NCI-H524 (cell line): ENCODE data around the gene NFIA.

Experiments used
- DNase-seq, 2 experiments: peaks; one replicate each; lab custom pipeline; 2025; lab: John Stamatoyannopoulos, UW

Gene NFIA

DNA sequence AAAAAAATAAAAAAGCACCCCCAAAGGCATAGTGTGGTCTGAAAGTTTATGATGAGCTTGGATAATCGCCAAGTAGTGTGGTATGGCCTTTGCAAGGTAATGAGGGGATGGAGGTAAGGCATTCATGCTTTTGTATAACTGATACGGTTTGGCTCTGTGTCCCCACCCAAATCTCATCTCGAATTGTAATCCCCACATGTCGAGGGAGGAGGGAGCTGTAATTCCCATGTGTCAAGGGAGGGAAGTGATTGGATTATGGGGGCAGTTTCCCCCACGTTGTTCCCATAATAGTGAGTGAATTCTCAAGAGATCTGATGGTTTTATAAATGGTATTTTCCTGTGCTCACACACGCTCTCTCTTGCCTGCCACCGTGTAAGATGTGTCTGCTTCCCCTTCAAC, 215.5 kb downstream of the NFIA start:
- DNase-seq, result no peak

DNA sequence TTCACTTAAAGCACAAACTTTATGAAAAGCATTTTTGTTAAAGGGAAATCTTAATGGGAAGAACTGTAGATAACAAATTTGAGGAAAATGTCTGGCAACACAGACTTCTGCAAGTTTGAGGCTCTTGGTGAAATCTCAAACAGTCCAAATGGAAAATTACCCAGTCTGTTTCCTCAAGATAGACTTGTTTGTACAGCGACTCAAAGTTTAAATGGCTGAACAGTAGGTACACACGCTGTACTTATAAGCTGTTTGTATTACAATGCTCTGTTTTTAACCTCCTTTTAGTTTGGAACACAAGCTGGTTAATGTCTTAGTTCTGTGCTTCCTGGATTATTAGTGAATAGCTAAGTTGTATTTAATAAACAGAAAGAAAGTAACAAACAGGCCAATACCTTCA, 217.1 kb downstream of the NFIA start:
- no peak for DNase-seq

DNA sequence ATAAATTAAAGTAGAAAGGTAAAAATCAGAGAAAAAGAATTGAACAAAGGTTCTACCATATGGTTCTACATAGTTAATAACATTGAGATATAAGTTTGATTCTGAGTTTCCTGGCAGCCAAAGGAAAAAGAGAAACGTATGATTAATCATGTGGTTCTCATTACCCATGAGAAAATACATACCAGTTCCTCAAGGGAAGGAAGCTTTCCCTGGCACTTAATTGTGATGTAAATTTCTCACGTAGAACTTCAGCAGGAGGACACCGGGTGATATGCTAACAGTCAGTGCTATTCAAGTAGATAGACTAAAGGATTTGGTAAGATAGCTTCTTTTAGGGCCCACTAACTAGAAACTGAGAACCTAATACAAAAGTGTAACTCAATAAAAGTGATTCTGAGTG, 218.5 kb downstream of the NFIA start:
- DNase-seq, result no peak

DNA sequence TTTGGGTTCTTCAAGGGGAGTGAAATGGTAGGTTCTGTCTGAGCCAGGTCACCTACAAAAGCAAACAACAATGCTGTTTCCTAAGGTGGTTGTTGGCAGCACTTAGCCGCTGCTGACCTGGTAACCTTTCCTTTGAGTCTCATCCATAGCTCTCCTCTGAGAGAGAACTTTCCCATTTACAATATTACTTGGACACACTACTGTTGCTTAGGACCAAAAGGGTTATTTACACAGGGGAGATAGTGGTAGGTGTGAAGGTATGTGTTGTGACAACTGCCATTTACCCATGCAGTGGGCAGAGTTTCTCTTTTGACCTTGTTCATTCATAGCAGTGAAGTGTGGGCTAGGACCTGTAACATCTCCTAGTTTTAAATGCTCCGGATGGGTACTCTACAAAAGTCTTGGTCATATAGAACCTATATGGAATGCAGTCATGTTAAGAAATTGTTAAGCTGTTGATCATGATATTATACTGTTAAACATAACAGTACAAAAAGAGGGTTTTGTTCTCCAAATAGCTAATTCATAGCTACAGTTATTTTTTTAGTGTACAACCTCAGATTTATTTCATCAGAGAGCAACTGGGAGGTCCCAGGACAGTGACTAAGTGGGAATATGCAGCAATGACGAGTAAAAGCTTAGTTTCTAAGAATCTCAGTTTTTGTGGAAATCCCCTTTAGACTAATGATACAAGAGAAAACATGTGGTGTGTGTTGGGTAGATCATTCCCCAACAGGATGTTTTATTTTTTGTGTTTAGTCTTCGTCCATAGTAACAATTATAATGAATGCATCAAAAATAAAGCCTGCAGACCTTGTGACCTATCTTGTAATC, 219.7 kb downstream of the NFIA start:
- DNase-seq, result no peak

DNA sequence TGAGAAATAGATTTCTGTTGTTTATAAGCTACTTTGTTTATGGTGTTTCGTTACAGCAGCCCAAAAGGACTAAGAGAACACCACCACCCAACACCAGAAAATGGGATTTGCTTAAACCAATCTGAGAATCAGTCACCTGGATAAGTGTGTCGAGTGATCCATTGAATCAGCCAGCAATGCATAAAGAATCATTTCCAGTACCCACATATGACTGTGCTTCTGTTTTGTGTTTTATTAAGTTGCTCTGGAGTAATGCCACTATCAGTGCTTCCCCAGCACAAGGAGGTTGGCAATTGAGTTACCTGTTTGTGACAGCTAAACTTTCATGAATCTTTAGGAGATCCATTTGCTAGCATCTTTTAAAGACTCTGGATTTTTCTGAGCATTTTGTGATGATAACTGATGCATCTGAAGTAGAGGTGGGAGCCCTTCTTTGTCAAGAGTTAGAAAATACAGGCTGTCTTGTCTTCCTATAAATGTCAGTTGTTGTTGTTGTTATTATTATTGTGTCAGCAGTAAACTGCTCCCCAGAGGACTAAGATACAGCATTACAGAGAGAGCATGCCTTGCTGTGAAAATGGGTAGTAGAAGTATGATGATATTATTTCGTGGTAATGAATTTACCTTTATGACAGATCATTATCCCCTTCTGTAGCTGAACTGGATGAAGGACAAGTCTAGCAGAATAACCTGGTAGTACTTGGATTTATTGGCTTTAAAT, 225.2 kb downstream of the NFIA start:
- DNase-seq, result no peak

DNA sequence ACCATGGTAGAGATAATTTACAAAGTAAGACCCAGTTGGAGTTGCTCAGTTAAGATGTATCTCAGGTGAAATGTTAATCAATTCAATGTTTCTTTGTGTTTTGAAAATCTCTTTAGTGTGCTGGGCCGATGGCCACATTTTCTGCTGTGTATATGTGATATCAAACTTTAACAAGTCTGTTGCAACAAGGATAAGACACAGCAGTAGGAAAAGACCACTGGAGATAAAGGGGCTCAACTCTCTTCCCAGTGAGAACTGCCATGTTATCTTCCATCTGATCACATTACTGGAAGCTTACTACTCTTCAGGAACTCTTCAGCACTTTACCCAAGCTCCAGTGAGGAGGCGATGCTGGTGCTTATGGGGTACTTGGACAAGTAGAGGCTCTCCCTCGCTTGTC, 227.7 kb downstream of the NFIA start:
- no peak for DNase-seq

DNA sequence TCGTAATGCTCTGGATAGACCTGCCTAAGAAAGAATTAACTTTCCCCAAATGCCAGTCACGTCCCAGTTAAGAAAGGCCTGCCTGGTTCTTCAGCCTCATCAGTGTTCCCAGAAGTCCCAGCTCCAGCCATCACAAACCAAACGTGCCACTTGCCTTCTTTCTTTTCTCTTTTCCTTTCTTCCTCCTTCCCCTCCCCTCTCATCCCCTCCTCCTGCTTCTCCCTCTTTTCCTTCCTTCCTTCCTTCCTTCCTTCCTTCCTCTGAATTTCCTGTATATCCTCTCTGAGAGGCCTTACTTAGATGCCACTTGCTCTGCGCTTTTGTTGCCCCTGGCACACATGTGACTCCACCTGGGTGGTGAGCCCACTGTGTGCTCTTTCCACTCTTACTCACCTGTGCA, 228.2 kb downstream of the NFIA start:
- DNase-seq, result no peak

DNA sequence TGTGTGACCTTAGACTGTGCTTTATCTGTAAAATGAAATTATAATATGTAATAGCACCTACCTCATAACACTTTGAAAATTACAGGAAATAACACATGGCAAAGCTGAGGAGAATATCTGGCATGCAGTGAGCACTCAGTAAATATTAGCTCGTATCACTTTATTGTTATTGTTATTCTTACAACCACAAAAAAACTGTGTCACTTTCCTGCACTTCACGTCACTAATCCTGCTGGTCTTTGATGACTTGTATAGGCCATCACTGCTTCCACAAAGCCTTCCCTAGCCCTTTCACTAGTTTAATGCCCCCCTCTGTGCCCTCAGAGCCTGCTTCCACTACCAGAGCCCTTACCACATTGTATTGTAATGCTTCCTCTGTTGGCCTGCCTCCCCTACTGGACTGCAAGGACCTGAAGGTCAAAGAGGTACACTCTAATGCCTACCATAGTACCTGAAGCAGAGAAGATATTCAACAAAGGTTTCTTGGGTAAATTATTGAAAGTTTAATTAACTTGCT, 231.6 kb downstream of the NFIA start:
- DNase-seq, result no peak

DNA sequence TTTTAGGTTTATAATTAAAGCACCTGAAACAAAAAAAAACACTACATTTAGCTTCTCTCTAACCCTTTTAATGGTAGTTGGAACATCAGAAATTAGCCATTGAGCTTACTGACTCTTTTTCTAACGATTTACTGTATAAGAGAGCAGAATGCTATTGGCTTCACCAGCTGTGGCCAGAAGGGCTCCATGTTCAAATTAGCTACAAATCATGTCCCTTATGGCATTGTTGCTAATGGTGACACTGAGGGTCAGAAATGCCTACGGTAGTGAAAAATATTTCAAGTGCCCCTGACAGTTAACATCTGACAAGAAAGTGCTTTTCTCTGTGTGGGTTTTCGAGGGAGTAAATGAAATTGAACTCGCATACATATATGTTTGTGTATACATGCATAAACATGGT, 232.7 kb downstream of the NFIA start:
- DNase-seq, result peak in 1 of 2 experiments; percentile 11

DNA sequence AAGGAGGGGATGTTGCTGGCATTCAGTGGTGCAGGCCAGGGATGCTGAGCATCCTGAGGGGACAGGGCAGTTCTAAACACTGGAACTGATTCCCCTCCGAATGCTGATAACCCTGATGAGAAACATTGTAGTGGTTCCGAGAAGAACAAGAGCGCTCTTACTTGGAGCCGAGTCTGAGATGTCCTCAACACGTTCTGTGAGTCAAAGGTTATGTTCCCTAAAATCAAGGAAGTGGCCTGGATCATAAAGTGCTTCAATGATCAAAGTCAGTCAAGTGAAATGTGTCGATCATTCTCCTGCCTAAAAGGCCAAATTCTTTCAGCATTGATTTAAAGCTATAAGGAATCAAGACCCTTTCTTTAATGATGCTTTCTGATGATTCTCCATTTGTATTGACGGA, 234.1 kb downstream of the NFIA start:
- DNase-seq, result no peak

DNA sequence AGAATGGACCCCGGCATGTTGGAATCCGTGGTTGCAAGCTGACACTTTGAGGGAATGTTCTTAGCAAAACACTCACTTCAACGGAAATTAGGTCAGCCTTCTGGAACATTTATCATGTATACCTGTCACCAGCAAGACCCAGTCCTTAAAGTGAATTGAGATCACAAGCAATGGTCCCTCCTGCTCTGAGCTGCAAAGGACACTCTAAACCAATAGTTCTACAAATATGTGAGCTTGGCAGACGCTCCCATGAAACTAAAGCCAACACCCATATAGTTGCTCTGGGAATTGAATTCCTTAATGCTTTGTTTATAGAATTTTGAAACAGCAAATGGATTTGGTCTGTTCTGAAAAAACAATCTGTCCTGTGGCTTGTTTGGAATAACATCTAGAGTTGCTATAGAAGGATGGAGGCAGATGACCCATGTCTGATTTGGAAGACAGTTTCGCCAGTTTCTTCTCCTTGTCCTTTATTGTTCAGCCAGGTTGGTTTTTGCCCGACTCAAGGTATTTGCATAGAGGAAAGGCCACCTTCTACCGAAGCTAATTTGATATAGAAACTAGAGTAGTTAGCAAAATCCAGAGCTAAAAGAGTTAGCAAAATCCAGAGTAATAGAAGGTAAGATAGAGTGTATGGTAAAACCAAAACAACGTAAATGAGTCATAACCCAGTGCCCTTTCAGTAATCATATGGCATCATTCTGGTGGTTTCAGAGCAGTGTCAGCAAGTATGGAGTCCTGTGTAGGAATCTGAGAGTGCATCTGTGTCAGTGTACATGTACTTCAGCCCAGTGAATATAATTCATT, 236.2 kb downstream of the NFIA start:
- DNase-seq, result no peak

DNA sequence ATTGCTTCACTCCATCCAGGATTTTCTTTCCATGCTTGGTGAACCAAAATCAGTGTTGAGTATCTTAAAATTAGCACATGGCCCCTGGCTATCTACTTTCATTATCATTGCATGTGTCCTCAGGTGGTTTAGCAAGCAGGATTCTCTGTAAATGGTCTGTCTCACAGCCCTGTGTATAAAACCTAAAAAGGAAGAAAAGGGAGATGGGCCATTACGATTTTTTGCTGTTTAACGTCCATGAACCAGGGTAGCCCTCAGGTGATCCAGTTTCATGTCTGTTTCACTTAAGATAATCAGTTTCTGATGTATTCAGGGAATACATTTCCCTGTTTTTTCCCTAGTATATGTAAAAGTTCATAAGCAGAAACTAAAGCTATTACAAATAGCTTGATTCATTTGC, 238.2 kb downstream of the NFIA start:
- DNase-seq, result no peak

DNA sequence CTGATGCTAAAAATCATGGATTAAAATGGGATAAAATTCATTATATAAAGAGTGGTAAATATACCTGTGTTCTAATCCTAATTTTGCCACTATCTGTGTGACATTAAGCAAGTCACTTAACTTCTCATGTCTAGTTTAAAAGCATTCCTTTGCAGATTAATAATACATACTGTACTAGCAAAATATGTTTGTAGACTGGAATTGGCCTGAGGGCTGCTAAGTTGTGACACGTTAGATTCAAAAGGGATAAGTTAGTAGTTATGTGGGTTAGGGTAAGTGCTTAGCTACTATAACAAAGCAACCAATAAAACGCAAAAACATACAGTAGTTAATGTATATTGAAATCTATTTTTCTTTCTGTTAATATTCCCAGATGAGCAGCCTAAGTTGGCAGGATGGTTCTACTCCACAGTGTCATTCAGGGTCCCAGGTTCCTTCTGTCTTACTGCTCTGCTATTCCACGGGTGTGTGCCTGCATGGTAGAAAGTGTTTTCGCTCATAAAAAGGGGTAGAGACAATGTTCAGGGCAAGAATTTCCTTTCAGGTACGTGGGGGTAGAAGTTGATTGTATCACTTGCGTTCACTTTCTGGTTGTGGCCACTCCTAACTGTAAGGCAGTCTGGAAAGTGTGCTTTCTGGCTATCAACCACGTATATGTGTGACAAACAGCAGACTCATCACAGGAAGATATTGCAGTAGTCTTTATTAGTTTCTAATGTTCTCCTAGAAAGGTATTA, 239.8 kb downstream of the NFIA start:
- no peak for DNase-seq

DNA sequence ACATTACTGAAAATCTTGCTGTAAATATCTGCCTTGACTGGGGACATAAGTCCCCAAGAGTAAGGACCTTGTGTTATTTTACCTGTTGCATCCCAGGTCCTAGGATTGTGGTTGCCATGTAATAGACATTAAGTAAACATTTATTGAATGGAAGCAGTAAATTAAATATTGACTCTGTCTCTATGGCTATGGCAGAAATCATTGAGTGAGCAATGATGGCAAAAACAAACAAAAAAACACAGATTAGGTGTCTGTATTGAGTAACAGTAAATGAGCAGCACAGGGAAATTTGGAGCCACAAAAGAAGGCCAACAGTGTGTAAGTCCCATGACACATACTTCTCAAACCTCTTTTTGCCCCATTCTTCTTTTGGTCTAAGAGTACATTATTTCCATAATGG, 240.4 kb downstream of the NFIA start:
- DNase-seq, result no peak

DNA sequence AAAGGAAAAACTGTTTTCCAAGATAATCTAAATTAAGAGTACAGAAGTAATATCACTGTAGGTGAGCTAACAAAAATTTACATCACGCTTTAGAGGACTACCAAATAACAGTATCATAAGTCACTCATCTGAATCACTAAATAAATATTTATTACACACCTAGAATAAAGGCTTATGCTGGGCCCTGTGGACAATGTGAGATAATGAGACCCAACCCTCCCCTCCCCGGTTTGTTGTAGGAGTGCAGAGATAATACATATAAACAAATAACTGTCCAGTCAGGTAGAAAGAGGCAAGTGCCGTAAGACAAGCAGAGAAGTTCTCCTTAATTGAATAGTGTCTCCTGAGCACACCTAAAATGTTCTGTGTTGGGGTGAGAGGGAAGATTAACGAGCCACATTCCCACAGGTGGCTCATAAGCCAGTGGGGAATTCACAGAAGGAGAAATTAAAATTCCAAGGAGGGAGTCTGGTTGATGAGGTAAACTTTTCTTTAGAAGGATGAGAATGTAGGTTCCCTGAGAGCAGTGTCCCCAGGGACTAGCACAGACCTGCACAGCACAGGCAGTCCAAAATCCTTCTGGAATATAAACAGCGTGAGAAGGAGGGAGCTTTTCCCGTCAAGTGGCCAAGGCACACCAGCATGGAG, 241.4 kb downstream of the NFIA start:
- no peak for DNase-seq

DNA sequence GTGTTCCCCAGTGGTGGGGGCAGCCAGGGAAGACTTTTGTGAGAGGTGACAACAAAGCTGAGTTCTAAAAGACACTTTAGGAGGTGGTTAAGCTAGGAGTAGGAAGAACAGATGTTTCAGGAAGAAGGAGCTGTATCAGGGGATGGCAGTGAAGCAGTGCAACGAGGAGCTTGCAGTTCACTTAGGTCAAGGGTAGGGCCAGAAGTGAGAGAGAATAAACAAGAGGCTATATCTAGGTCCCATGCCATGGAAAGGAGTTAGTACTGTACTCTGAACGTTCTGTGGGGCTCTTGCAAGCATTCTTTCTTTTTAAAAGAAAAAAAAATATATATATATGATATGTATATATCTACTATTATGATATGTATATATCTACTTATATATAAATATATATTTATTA, 244.4 kb downstream of the NFIA start:
- peak in 1 of 2 experiments; percentile 19 for DNase-seq

DNA sequence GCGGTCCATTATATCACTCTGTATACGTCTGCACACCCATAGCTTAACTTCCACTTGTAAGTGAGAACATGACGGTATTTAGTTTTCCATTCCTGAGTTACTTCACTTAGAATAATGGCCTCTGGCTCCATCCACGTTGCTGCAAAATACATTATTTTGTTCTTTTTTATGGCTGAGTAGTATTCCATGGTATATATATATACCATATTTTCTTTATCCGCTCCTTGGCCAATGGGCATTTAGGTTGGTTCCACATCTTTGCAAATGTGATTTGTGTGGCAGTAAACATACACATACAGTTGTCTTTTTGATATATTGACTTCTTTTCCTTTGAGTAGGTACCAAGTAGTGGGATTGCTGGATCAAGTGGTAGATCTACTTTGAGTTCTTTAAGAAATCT, 245.1 kb downstream of the NFIA start:
- DNase-seq, result no peak

DNA sequence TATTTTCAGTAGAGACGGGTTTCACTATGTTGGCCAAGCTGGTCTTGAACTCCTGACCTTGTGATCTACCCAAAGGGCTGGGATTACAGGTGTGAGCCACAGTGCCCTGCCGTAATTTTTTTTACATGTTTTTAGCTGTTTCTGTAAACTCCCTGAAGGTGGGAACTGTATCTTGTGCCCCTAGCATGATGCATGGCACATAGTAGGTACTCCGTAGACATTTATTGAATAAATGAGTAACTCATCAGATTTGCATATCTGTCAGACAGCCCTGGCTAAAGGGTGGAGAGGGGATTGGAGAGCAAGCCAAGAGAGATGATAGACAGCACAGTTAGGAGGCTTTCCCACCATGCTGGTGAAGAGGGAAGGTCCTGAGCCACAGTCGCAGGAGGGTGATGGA, 247.2 kb downstream of the NFIA start:
- no peak for DNase-seq

DNA sequence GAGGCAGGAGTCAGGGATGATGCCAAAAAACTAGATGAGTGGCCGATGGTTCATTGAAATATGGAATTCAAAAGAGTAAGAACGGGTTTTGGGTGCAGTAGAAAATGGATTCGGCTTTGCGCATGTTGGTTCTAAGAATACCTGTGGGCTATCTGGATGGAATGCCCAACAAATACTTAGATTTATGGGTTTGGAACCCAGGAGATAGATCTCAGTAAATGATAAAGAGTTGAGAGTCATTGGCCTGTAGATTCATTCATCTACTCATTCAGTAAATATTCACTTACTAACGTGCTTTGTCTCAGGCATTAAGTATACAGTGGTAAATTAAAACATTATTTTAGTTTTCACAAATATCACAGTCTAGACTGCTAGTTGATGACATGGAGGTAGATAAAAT, 247.7 kb downstream of the NFIA start:
- DNase-seq, result no peak

DNA sequence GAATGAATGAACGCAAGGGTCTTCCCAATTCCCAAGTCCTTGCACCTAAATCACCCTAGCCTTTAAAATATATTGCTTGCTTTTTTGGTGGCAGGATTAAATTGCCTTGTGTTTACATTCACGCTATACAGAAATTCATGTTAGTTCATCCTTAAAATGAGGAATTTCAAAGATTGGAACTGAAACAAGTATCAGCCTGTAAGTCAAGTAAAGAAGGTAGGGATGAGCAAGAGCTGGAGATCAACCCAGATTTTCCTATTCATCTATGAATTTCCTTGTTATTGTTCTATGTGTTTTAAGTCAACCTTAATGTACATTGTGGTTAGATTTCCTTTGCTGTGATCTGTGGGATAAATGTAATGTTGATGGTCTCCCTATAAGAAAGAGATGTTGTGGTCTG, 248.2 kb downstream of the NFIA start:
- DNase-seq, result no peak

DNA sequence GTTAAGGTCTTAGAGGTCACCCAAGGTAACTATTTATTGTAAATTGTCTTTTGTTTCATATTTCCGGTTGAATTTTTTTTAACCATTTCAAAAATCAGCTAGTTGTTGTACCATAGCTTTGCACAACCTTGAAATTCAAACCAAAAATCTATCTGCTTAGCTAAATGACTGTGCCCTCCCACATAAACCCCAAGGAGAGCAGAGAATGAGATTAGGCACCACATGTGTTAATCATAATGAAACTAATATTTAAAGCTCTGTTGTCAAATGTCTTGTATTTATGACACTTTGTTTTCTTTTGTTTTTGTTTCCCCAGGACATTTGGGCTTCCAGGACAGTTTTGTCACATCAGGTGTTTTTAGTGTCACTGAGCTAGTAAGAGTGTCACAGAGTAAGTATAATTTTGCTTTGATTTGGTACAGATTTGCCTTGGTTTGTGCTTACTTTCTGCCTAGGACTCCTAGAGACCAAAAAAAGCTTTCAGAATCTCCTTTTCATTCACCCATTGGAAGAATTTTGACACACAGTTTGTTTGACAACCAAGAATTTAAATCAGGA, 249.9 kb downstream of the NFIA start:
- no peak for DNase-seq
